GM21825 (cell line): ENCODE results near the gene KCNK4.

Experiments
- ATAC-seq: cut with Tn5 transposase; IDR thresholded peaks from one replicate; pipeline ENCODE4 v1.9.1; 2021; ENCODE audit warnings: mild to moderate bottlenecking, moderate library complexity; ENCODE audit not compliant: unreplicated experiment

KCNK4 gene

DNA sequence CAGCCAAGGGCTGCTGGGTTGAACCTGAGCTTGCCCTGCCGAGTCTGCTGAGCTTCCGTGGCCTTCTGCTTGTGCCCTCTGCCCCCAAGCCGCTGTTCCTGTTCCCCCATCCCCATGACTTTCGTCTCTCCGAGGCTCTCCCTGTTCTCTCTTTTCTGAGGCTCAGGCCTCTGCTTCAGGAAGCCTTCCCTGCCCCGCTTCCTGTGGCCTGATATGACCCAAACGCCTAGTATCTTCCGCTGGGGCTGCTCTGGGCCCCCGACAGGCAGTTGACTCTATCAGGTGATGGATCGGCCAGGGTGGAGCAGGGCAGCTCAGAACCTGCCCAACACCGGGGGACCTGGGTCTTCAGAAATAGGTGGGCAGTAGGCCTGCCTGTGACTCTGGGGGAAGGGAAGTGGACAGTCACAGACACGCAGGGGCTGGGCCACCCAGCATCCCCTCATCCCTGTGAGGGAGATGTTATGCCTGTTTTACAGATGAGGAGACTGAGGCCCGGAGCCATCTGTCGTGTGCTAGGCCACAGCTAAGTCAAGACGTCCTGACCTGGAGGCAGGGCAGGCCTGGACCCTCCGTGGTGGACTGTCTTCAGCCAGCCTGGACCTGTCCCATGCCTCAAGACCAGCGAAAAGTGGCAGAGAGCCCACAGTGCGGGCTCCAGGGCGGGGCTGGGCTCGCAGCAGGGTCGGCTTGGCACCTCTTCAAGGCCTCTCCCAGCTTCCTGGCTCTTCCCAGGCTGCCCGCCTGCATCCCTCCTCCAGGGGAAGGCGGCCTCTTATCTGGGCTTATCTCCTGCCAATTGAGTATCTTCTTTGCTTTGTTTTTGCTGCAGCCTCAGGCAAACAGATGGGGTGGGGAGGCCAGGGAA, 22.8 kb upstream of the KCNK4 start:
- no peak for ATAC-seq

DNA sequence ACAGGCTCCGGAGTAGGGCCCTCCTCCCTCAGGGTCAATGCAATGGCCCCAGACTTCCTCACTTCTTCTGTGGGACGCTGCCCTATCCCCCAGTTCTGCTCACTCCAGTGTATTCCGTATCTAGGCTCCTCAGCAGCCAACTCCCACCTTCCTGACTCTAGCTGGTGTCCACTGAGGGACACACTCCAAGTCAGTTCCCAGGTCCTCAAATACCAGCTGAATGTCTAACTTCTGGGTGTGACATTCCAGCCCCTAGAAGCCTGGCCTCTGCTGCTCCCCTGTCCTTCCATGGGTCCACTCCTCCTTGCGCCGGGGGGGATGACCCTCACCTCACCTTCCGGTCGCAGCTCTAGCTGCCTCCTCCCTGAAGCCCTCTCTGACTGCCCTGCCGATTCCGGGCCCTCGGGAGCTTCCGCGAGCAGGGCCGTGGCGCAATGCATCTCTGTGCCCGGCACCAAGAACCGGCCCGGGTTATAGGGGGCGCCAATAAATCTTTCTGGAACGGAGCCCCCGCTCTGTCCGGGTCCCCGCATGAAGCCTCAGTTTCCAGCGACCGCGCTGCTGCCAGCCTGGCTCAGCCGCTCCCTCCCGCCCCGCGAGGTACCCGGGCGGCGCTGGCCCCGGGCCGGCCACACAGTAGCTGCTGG, 22.1 kb upstream of the KCNK4 start:
- peak; percentile 10 for ATAC-seq

DNA sequence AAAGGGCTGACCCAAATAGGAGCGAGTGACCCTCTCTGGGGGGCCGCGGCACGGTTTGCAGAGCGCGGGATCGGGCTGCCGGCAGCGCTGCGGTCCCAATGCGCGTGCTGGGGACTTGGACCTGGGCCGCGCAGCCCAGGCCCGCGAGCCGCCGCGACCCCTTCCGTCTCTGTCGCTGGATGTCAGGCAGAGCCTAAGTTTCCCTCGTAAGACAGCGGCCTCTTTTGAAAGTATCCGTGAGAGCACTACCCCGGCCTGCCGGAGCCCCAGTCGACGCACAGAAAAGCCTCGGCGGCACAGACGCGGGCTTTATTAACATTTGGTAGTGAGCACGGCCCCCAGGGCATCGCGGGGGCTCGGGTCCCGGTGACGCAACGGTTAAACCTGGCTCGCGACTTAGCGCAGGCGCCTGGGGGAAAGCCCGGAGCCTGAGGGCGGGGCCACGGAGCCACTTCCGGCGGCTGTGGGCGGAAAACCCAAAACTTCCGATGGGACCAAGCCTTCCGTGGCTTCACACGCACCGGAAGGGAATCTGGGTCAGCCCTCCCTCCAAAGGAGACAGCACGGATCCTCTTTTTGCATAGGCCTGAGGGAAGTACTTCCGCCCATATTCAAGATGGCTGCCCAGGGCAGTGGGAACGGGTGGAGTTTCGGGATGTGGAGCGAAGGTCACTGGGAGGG, 21.4 kb upstream of the KCNK4 start:
- ATAC-seq, result peak; percentile 56

- ATAC-seq, result no peak
These were observed 15.9 kb upstream of the KCNK4 start for GRCh38 chr11:64275031-64275800.

DNA sequence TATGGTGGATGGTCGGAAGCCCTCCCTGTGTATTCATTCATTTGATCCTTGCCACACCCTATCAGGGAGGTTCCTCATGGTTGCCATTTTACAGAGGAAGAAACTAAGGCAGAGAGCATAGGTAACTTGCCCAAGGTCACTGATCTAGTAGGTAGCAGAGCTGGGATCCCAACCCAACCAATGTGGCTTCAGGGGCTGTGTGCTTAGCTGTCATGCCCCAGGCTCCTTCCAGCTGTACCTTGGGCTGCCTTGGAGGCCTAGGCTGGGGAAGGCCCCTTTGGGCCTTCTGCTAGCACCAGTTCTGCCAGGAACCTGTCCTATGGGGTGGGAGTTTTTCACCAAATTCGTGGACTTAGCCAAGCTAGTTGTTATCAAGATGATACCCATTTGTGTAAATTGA, 15.3 kb upstream of the KCNK4 start:
- ATAC-seq, result no peak

DNA sequence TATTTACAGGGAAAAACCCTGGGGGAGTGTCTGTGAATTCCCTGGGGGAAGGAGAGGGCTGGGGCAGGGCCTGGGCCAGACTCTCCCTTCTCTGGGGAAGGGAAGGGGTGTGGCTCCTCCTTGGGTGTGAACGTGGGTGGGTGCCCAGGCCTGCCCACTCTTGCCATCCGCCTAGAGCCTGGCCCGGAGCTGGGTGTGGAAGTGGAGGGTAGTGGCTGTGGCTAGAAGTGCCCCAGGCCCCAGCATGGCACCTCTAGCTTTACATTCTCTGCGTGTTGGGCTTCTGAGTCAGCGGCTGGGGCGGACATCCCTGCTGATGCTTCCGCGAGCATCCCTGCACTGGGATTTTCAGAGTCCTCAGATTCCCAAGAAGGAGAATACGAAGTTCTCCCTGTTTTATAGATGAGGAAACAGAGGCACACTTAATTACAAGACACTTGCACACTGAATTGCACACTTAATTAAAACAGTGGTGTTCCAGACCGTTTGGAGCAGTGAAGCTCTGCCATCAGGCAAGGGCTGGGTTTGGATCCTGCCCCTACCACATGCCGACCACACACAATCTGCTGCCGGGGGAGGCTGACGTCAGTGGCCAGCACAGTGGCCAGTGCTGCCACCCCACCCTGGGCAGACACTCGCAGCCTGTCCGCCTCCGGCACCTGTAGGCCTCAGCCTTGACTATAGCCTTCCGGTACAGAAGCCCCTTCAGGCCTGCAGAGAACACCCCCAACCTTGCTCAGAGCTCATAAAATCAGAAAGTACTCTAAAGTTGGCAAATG, 14.3 kb upstream of the KCNK4 start:
- ATAC-seq, result no peak

- no peak for ATAC-seq
These were observed 12.4 kb upstream of the KCNK4 start for GRCh38 chr11:64278576-64279190.

DNA sequence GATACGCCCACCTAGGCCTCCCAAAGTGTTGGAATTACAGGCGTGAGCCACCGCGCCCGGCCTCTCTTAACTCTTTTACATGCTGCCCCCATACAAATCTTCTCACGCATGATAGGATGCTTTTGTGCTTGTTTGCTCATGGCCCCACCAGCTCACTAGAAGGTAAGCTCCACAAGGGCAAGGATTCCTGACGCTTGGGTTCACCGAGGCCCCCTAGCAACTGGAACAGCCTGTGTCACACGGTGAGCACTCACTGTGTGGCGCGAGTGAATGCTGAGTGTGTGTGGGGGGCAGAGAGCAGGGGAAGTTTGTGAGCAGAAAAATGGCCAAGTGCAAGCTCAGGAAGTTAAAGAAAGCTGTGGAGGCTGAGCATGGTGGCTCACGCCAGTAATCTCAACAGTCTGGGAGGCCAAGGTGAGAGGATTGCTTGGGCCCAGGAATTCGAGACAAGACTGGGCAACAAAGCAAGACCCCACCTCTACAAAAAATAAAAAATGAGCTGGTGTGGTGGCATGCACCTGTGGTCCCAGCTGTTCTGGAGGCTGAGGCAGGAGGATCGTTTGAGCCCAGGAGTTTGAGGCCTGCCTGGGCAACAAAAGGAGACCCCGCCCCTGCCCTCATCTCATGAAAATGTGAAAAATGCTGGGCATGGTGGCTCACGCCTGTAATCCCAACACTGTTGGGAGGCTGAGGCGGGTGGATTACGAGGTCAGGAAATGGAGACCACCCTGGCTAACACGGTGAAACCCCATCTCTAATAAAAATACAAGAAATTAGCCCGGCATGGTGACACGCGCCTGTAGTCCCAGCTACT, 8.9 kb upstream of the KCNK4 start:
- no peak for ATAC-seq

DNA sequence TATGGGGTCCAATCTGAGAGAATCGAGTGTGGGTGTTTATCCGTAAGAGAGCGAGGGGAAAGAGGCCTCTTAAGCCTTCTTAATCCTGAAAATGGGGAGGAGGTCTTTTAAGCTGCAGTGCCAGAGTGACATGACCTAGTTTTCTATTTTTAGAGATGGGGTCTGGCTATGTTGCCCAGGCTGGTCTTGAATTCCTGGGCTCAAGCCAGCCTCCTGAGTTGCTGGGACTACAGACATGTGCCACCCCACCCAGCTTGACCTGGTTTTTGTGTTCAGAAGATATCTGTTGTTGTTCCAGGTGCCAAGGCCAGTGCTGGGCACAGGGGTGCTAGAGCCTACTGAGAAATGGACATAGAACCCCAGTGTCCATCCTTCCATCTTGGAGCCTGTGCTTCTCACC, 8.0 kb upstream of the KCNK4 start:
- ATAC-seq, result no peak

DNA sequence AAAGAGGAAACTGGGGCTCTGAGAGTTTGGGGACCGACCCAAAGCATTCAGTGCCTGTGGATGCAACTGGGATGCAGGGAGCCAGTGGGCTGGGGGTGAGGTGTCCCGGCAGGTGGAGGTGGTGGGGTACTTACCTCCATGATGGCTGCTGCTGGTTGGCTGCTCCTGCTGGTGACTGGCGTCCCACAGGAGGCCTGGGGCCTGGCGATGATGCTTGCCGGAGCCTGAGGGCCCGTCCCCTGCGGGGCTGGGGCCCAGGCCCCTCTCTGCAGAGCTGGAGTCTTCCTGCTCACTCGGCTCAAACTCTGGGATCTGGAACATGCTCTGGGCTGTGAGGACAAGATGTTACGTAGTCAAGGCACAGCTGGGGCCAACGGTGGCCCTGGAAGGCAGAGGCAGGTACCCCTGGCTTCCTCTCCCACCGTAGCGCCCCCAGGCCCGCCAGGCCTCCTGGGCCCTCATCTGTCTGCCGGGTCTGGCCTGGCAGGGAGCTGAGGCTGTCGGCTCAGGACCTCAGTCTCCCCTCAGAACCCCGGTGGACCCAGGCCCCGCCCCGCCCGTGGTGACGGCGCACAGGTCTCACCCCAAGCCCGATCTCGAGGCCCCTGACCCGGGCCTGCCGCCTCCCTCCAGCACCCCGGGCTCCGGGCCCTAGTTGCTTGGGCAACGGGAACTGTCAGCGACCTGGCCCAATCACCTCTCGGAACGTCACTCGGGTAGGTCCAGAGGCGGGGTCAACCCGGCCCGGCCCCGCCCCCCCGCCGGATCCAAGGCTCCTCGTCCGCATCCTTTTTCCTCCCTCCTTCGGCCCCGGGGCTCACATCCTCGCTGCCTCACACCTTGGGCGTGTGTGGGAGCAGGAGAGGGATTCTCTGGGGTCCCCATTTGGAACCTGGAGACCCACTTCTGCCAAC, 6.8 kb upstream of the KCNK4 start, which contains the start of gene BAD:
Gene BAD (minus strand): TSS at position 618 of the 914 bp plus-strand sequence. CDS start 297 bp downstream, at position 321.
- peak; percentile 63 for ATAC-seq

DNA sequence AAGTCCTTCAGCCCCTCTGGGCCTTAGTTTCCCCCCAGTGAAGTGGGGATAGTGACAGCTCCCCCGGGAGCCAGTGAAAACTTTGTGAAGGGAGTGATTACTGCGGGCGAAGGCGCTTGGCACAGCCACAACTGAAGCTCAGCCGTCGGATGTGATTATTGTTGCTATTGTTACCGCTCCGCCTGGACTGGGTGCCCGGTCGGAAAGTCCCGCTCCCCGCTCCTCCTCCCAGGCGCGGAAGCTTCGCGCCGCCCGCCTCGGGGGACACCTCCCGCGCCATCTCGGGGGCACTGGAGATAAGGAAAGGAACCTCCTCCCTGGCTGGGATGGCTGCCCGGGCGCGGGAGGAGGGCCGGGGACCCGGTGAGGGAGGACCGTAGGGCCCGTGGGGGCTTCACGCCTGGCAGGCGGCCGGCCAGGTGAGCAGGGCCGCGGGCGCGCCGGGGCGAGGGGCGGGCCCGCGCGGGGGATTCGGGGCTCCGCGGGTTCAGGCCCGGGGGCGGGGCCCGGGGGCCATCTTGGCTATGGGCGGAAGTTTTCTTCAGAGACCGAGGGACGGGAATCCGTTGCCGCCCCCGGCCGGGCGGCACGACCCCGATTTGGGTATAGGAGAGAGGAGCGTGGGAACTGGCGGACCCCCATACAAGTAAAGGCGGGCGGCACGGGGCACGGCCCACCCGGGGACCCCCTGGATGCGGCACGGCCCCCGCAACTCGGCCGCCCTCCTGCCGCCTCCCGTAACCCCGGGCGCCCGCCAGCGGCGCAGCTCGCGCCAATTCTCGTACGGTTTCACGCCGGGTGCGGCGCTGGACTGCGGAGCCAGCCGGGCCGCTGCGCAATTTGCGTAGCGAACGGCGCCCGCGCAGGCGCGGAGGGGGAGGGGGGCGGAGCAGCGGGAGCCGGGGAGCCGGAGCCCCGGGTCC, 5.9 kb upstream of the KCNK4 start, which contains the start of gene GPR137:
Gene GPR137 (plus strand): TSS at position 887 of the 923 bp plus-strand sequence. CDS start 677 bp downstream, outside the sequence.
- ATAC-seq, result peak; percentile 45

DNA sequence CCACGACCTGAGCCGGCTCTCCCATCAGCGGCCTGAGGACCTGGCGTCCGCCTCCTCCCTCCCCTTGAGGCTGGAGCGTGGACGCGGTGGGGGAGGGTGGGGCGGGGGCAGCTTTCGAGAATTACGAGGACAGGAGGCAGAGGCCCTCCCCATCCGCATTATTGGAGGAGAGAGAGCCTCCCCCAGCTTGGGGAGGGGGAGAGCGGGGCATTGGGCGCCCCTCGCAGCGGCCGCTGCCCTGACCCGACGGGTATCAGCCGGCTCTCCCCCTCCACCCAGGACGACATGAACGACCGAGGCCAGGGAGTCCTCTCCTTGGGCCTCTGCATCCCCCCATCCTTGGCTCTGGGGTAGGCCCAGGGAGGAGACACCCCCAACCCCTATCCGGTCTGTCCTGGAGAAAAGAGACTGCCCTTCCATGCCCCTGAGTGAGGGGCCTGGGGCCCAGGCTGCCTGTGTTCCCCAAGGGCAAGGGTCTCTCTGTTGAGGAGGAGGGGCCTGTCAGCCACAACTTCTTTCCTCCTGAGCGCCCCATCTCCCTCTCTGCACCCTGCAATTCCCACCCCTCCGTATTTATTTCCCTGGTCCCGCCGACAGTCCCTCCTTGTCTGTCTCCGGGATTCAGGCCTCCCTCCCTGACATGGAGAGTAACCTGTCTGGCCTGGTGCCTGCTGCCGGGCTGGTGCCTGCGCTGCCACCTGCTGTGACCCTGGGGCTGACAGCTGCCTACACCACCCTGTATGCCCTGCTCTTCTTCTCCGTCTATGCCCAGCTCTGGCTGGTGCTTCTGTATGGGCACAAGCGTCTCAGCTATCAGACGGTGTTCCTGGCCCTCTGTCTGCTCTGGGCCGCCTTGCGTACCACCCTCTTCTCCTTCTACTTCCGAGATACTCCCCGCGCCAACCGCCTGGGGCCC, 5.0 kb upstream of the KCNK4 start:
- no peak for ATAC-seq

GRCh38 chr11:64286801-64287159, 4.3 kb upstream of the KCNK4 start:
- ATAC-seq, result no peak

GRCh38 chr11:64287676-64288352, 3.3 kb upstream of the KCNK4 start:
- ATAC-seq, result no peak

GRCh38 chr11:64288353-64288750, 2.8 kb upstream of the KCNK4 start:
- ATAC-seq, result no peak
